Measurements from ENCODE around the gene RB1. TPM values are rescaled to one million over a fixed set of nuclear protein-coding genes. Genes with fewer than 3 reads are reported as not detected.

RB1 gene
- total and polyA plus RNA-seq, 2 donors = 30.2 to 52.3 TPM

DNA sequence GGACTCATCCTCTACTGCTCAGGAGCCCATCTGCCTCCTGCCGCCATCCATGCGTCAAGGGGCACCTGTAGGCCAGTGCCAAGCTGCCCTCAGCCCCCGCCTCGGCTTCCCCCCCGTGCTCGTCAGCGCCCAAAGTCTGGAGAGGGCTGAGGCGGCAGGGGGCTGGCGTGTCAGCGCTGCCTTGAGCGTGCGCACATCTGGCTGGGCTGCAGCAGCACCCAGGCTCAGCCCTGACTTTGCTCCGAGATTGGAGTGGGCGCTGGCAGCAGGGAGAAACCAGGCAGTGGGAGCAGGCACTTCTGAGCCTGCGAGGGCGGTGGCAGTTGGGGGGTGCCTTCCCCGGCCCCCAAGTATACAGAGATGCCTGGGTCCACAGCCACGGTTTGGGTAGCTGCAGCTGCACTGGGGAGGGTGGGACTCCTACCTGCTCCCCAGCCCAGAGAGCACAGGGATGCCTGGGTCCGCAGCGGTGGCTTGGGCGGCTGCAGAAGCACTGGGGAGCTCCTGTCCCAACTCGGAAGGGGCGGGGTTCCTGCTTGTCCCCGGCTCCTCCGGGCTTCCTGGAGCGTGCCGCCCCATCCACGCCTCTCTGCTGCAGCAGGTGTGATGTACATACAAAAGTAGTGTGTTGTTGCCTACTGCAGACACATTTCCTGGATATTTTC is 154.2 kb downstream of the RB1 start:
- no peak for DNase-seq (ENCODE audit: low read depth in 6 of 9, low spot score in 9 of 9)
- Histone ChIP-seq H3K4me3 (ENCODE audit: low read length in 2 of 2) (no peak overlapping the region), H3K27ac (ENCODE audit: low read depth in 1 of 2, low read length in 1 of 2) (no peak overlapping the region), H3K9me3 (ENCODE audit: control insufficient read depth in 2 of 2, insufficient read depth in 1 of 2, low read length in 1 of 2) (no peaks in the 10 kb centered on the region), H3K36me3 (ENCODE audit: control insufficient read depth in 2 of 2, insufficient read depth in 2 of 2, low read length in 1 of 2) (peaks cover 29 to 53% of the 10 kb centered on the region in 2 donors), H3K27me3 (ENCODE audit: control insufficient read depth in 2 of 2, insufficient read depth in 1 of 2, low read length in 1 of 2) (no peaks in the 10 kb centered on the region), H3K4me1 (ENCODE audit: control insufficient read depth in 2 of 2, insufficient read depth in 2 of 2, low read length in 2 of 2) (no peaks in the 10 kb centered on the region)
- 98% methylated on average over 28 of the region's 28 CpGs for WGBS

DNA sequence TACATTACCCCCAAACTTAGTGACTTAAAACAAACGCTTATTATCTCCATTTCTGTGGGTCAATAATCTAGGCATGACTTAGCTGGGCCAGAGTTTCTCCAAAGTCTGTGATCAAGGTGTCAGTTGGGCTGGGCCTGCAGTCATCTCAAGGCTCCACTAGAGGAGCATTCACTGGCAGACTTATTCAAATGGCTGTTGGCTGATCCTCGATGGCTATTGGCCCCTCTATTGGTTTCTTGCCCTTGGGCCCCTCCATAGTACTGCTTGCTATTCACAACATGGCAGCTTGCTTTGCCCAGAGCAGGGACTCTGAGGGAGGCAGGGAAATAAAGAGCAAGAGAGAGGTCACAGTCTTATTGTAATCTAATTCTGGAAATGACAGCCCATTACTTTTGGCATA is 171.7 kb downstream of the RB1 start:
- H3K27me3 ChIP-seq (ENCODE audit: control insufficient read depth in 2 of 2, insufficient read depth in 1 of 2, low read length in 1 of 2) = no peaks in the 10 kb centered on the region
- over 99% methylated on average over 2 of the region's 2 CpGs for WGBS
- no peaks in the 10 kb centered on the region for H3K9me3 ChIP-seq (ENCODE audit: control insufficient read depth in 2 of 2, insufficient read depth in 1 of 2, low read length in 1 of 2)
- peaks cover 13 to 27% of the 10 kb centered on the region in 2 donors for H3K36me3 ChIP-seq (ENCODE audit: control insufficient read depth in 2 of 2, insufficient read depth in 2 of 2, low read length in 1 of 2)
- H3K4me3 ChIP-seq (ENCODE audit: low read length in 2 of 2) = no peak overlapping the region
- H3K4me1 ChIP-seq (ENCODE audit: control insufficient read depth in 2 of 2, insufficient read depth in 2 of 2, low read length in 2 of 2) = no peaks in the 10 kb centered on the region
- no peak for DNase-seq (ENCODE audit: low read depth in 6 of 9, low spot score in 9 of 9)
- no peak overlapping the region for H3K27ac ChIP-seq (ENCODE audit: low read depth in 1 of 2, low read length in 1 of 2)

GRCh38 chr13:48476215-48476614 is 172.7 kb downstream of the RB1 start:
- no peak overlapping the region for H3K27ac ChIP-seq (ENCODE audit: low read depth in 1 of 2, low read length in 1 of 2)
- H3K36me3 ChIP-seq (ENCODE audit: control insufficient read depth in 2 of 2, insufficient read depth in 2 of 2, low read length in 1 of 2) = peaks cover 13 to 29% of the 10 kb centered on the region in 2 donors
- DNase-seq (ENCODE audit: low read depth in 6 of 9, low spot score in 9 of 9) = no peak

GRCh38 chr13:48476686-48477085 is 173.1 kb downstream of the RB1 start:
- DNase-seq (ENCODE audit: low read depth in 6 of 9, low spot score in 9 of 9) = no peak
- Histone ChIP-seq H3K36me3 (ENCODE audit: control insufficient read depth in 2 of 2, insufficient read depth in 2 of 2, low read length in 1 of 2) (peaks cover 13 to 29% of the 10 kb centered on the region in 2 donors), H3K4me3 (ENCODE audit: low read length in 2 of 2) (no peak overlapping the region), H3K4me1 (ENCODE audit: control insufficient read depth in 2 of 2, insufficient read depth in 2 of 2, low read length in 2 of 2) (no peaks in the 10 kb centered on the region), H3K27me3 (ENCODE audit: control insufficient read depth in 2 of 2, insufficient read depth in 1 of 2, low read length in 1 of 2) (no peaks in the 10 kb centered on the region), H3K9me3 (ENCODE audit: control insufficient read depth in 2 of 2, insufficient read depth in 1 of 2, low read length in 1 of 2) (no peaks in the 10 kb centered on the region), H3K27ac (ENCODE audit: low read depth in 1 of 2, low read length in 1 of 2) (no peak overlapping the region)
- WGBS = 47% methylated on average over 4 of the region's 4 CpGs

More at GRCh38 chr13:48476215-48476614, 172.7 kb downstream of the RB1 start:
- H3K27me3 ChIP-seq (ENCODE audit: control insufficient read depth in 2 of 2, insufficient read depth in 1 of 2, low read length in 1 of 2) = no peaks in the 10 kb centered on the region
- no peaks in the 10 kb centered on the region for H3K9me3 ChIP-seq (ENCODE audit: control insufficient read depth in 2 of 2, insufficient read depth in 1 of 2, low read length in 1 of 2)
- no peak overlapping the region for H3K4me3 ChIP-seq (ENCODE audit: low read length in 2 of 2)
- no peaks in the 10 kb centered on the region for H3K4me1 ChIP-seq (ENCODE audit: control insufficient read depth in 2 of 2, insufficient read depth in 2 of 2, low read length in 2 of 2)

- H3K27me3 ChIP-seq (ENCODE audit: control insufficient read depth in 2 of 2, insufficient read depth in 1 of 2, low read length in 1 of 2) = no peaks in the 10 kb centered on the region
- H3K36me3 ChIP-seq (ENCODE audit: control insufficient read depth in 2 of 2, insufficient read depth in 2 of 2, low read length in 1 of 2) = peaks cover 13 to 29% of the 10 kb centered on the region in 2 donors
- no peak overlapping the region for H3K4me3 ChIP-seq (ENCODE audit: low read length in 2 of 2)
- no peak overlapping the region for H3K27ac ChIP-seq (ENCODE audit: low read depth in 1 of 2, low read length in 1 of 2)
- WGBS = 97% methylated on average over 2 of the region's 2 CpGs
- no peak for DNase-seq (ENCODE audit: low read depth in 6 of 9, low spot score in 9 of 9)
- H3K9me3 ChIP-seq (ENCODE audit: control insufficient read depth in 2 of 2, insufficient read depth in 1 of 2, low read length in 1 of 2) = no peaks in the 10 kb centered on the region
- no peaks in the 10 kb centered on the region for H3K4me1 ChIP-seq (ENCODE audit: control insufficient read depth in 2 of 2, insufficient read depth in 2 of 2, low read length in 2 of 2)
Observed at GRCh38 chr13:48477191-48477855, 173.8 kb downstream of the RB1 start.

DNA sequence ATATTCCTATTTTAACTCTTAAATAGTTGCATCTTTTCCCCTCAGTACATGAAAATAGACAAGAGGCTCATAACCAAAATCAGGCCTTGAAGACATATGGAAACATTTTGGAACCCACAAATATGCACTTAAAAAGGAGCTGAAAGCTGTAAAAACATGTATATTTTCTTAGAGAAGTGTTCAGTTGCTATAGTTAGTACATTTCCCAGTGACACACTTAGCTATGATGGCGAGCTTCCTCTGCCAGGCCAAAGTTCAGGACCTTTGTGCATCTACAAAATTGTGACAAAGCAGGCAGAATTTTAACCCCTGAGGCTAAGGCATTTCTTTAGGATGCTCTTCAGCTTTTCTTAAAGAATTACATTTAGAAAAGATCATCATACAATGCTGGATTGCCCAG is 174.8 kb downstream of the RB1 start:
- H3K4me1 ChIP-seq (ENCODE audit: control insufficient read depth in 2 of 2, insufficient read depth in 2 of 2, low read length in 2 of 2) = no peaks in the 10 kb centered on the region
- WGBS = 92% methylated on average over 1 of the region's 1 CpG
- H3K4me3 ChIP-seq (ENCODE audit: low read length in 2 of 2) = no peak overlapping the region
- H3K27me3 ChIP-seq (ENCODE audit: control insufficient read depth in 2 of 2, insufficient read depth in 1 of 2, low read length in 1 of 2) = no peaks in the 10 kb centered on the region
- H3K36me3 ChIP-seq (ENCODE audit: control insufficient read depth in 2 of 2, insufficient read depth in 2 of 2, low read length in 1 of 2) = peaks cover 13 to 35% of the 10 kb centered on the region in 2 donors
- H3K9me3 ChIP-seq (ENCODE audit: control insufficient read depth in 2 of 2, insufficient read depth in 1 of 2, low read length in 1 of 2) = no peaks in the 10 kb centered on the region
- no peak overlapping the region for H3K27ac ChIP-seq (ENCODE audit: low read depth in 1 of 2, low read length in 1 of 2)
- DNase-seq (ENCODE audit: low read depth in 6 of 9, low spot score in 9 of 9) = no peak

DNA sequence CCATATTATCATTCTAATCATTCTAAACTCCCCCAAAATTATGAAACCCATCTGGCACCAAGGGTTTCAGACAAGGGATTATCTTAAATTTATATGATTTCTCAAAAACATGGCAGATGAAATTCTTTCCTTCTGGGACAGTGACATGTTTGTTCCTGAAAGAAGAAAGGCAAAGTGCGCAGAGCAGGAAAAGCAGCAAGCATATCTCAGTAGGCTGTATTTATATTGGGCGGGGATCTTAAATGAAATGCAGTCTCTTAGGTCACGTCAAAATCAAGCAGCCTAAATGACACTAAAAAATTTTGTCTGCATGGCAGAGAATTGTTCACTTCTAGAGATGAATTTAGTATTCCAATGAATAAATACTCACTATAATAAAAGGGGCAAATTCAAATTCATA is 180.0 kb downstream of the RB1 start:
- WGBS = over 99% methylated on average over 3 of the region's 3 CpGs
- no peak overlapping the region for H3K27ac ChIP-seq (ENCODE audit: low read depth in 1 of 2, low read length in 1 of 2)

GRCh38 chr13:48485432-48485831 is 181.9 kb downstream of the RB1 start:
- peaks cover 0 to 6% of the 10 kb centered on the region in 2 donors for H3K9me3 ChIP-seq (ENCODE audit: control insufficient read depth in 2 of 2, insufficient read depth in 1 of 2, low read length in 1 of 2)
- H3K27me3 ChIP-seq (ENCODE audit: control insufficient read depth in 2 of 2, insufficient read depth in 1 of 2, low read length in 1 of 2) = no peaks in the 10 kb centered on the region
- H3K27ac ChIP-seq (ENCODE audit: low read depth in 1 of 2, low read length in 1 of 2) = no peak overlapping the region
- 91% methylated on average over 3 of the region's 3 CpGs for WGBS
- peaks cover 0 to 14% of the 10 kb centered on the region in 2 donors for H3K36me3 ChIP-seq (ENCODE audit: control insufficient read depth in 2 of 2, insufficient read depth in 2 of 2, low read length in 1 of 2)
- no peak for DNase-seq (ENCODE audit: low read depth in 6 of 9, low spot score in 9 of 9)
- no peaks in the 10 kb centered on the region for H3K4me1 ChIP-seq (ENCODE audit: control insufficient read depth in 2 of 2, insufficient read depth in 2 of 2, low read length in 2 of 2)
- H3K4me3 ChIP-seq (ENCODE audit: low read length in 2 of 2) = no peak overlapping the region

More for the DNA sequence above, 180.0 kb downstream of the RB1 start:
- Histone ChIP-seq H3K9me3 (ENCODE audit: control insufficient read depth in 2 of 2, insufficient read depth in 1 of 2, low read length in 1 of 2) (peaks cover 0 to 6% of the 10 kb centered on the region in 2 donors), H3K36me3 (ENCODE audit: control insufficient read depth in 2 of 2, insufficient read depth in 2 of 2, low read length in 1 of 2) (peaks cover 9 to 27% of the 10 kb centered on the region in 2 donors), H3K4me1 (ENCODE audit: control insufficient read depth in 2 of 2, insufficient read depth in 2 of 2, low read length in 2 of 2) (no peaks in the 10 kb centered on the region), H3K27me3 (ENCODE audit: control insufficient read depth in 2 of 2, insufficient read depth in 1 of 2, low read length in 1 of 2) (no peaks in the 10 kb centered on the region), H3K4me3 (ENCODE audit: low read length in 2 of 2) (no peak overlapping the region)
- DNase-seq (ENCODE audit: low read depth in 6 of 9, low spot score in 9 of 9) = no peak

DNA sequence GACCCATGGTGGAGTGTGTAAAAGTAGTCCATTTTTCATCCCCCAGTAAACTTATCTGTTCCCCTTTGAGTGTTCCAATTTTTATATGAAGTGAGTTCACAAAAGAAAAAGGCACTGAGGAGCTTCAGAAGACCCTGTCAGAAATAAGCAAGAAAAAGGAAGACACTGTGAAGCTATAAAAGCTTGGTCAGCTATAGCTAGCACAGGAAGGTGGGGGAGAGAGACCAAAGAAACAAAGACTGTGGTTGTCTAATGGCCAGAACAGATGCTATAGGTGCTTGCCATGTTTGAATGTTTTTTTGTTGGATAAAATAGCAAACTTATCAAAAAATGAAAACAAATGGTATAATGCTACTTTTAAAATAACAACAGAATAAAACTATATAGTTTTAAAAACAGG is 182.8 kb downstream of the RB1 start:
- peaks cover 2 to 4% of the 10 kb centered on the region in 2 donors for H3K4me1 ChIP-seq (ENCODE audit: control insufficient read depth in 2 of 2, insufficient read depth in 2 of 2, low read length in 2 of 2)
- H3K27ac ChIP-seq (ENCODE audit: low read depth in 1 of 2, low read length in 1 of 2) = no peak overlapping the region
- no peak overlapping the region for H3K4me3 ChIP-seq (ENCODE audit: low read length in 2 of 2)
- H3K36me3 ChIP-seq (ENCODE audit: control insufficient read depth in 2 of 2, insufficient read depth in 2 of 2, low read length in 1 of 2) = peaks cover 0 to 14% of the 10 kb centered on the region in 2 donors
- no peaks in the 10 kb centered on the region for H3K27me3 ChIP-seq (ENCODE audit: control insufficient read depth in 2 of 2, insufficient read depth in 1 of 2, low read length in 1 of 2)
- no peak for DNase-seq (ENCODE audit: low read depth in 6 of 9, low spot score in 9 of 9)
- H3K9me3 ChIP-seq (ENCODE audit: control insufficient read depth in 2 of 2, insufficient read depth in 1 of 2, low read length in 1 of 2) = peaks cover 0 to 6% of the 10 kb centered on the region in 2 donors

Data from thymus (tissue), 11 donors.